ENCODE measurements around the gene ZNF700.
"Not testable (repeated sequence)": the region's sequence is repeated elsewhere in the genome, so short reads cannot be mapped to it uniquely, and the experiment has no call there.

DNA sequence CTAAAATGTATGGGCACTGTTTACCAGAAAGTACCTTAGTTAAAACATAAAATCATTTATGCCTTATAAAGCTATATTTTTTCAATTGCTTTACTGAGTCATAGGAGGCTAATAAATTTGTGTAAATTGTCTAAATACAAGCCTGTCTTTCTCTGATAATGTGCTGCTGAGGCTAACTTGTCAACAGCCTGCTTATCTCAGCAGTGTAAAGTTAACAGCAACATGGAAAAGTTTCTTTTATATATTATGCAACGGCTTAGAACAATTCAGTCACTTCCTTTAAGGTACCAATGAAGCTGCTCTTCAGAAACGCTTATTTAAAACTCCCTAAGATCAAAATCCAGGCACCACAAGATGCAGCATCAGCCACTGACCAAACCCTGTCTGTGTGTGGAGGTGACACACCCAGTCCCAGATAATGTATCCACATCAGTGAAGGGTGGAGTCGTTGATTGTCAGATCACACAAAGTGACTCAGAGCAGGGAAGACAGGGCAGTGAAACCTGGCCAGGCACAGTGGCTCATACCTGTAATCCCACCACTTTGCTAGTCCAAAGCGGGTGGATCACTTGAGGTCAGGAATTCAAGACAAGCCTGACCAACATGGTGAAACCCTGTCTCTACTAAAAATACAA lies 10.4 kb upstream of the ZNF700 start:
- not testable (repeated sequence) for TF ChIP-seq CTCF (conservative IDR thresholded peaks at IDR 0.05); ZFX (IDR thresholded peaks at IDR 0.05)
